Measurements from ENCODE around the gene GDPD3. TPM values are rescaled to one million over a fixed set of nuclear protein-coding genes. Genes with fewer than 3 reads are reported as not detected.

Gene GDPD3
- total and polyA plus RNA-seq, 9 of the 15 experiments (the other 6 are each of a cell fraction or from before 2014, with no cell fraction given) = 0.47 to 3.9 (median 1.1) TPM

GRCh38 chr16:30063893-30064728 is 49.2 kb downstream of the GDPD3 start (continued):
- TF ChIP-seq ZNF407 (IDR thresholded peaks at IDR 0.05; ENCODE audit: low read depth) (no peak), ZFP36 (IDR thresholded peaks at IDR 0.05; ENCODE audit: low read depth, low read length, partially characterized antibody) (no peak), EWSR1 (IDR thresholded peaks at IDR 0.05; ENCODE audit: borderline replicate concordance, low read depth, partially characterized antibody) (no peak), KAT8 (IDR thresholded peaks at IDR 0.05; ENCODE audit: low read depth) (no peak), HOXB6 (CRISPR knock-in tag; IDR thresholded peaks at IDR 0.05; ENCODE audit: borderline replicate concordance) (no peak), CEBPB (tag; IDR thresholded peaks at IDR 0.05) (no peak), HLTF (IDR thresholded peaks at IDR 0.05) (no peak), ZSCAN32 (CRISPR knock-in tag; IDR thresholded peaks at IDR 0.05) (no peak)

Data from K562 (cell line).